Loucy (cell line): Measurements from ENCODE around the gene TXNDC17.
"Not testable (repeated sequence)": the region's sequence is repeated elsewhere in the genome, so short reads cannot be mapped to it uniquely, and the experiment has no call there.

ENCODE experiments used
- H2AFZ ChIP-seq: fragments of 200-600 bp; sonication (generic); 2 replicates; pipeline ENCODE4 v1.6.0; 2016; ENCODE audit warnings: antibody characterized with exemption, mild to moderate bottlenecking, low read length, moderate library complexity
- H3F3A ChIP-seq: fragments of 200-600 bp; 2 replicates; pipeline ENCODE4 v1.6.0; 2016; ENCODE audit warnings: antibody characterized with exemption, low read depth, mild to moderate bottlenecking
- H3K27me3 ChIP-seq: fragments of 200-600 bp; sonication (generic); 2 replicates; pipeline ENCODE4 v1.6.1; 2014; ENCODE audit warnings: low read length, mild to moderate bottlenecking; ENCODE audit not compliant: insufficient read depth, poor library complexity, severe bottlenecking
- H3K36me3 ChIP-seq: fragments of 200-600 bp; sonication (generic); 2 replicates; pipeline ENCODE4 v1.6.1; 2016; ENCODE audit warnings: low read length; ENCODE audit not compliant: insufficient read depth
- H3K4me1 ChIP-seq: fragments of 200-600 bp; sonication (generic); 2 replicates; pipeline ENCODE4 v1.5.1; 2014; ENCODE audit warnings: low read length, mild to moderate bottlenecking; ENCODE audit not compliant: insufficient read depth, poor library complexity, severe bottlenecking
- H3K4me2 ChIP-seq: fragments of 200-600 bp; sonication (generic); 2 replicates; pipeline ENCODE4 v1.6.0; 2014; ENCODE audit warnings: antibody characterized with exemption, low read length, low read depth, mild to moderate bottlenecking; ENCODE audit not compliant: poor library complexity, severe bottlenecking
- H3K4me3 ChIP-seq: fragments of 200-600 bp; sonication (generic); 2 replicates; pipeline ENCODE4 v1.5.1; 2014; ENCODE audit warnings: low read length, mild to moderate bottlenecking, mixed read lengths; ENCODE audit not compliant: poor library complexity, severe bottlenecking
- H3K79me2 ChIP-seq: fragments of 200-600 bp; sonication (generic); 2 replicates; pipeline ENCODE4 v1.6.1; 2014; ENCODE audit warnings: low read length; ENCODE audit not compliant: insufficient read depth
- H3K9ac ChIP-seq: fragments of 200-600 bp; sonication (generic); 2 replicates; pipeline ENCODE4 v1.6.0; 2014; ENCODE audit warnings: mild to moderate bottlenecking, low read depth, low read length, moderate library complexity; ENCODE audit not compliant: poor library complexity, severe bottlenecking
- H3K9me2 ChIP-seq: fragments of 200-600 bp; sonication (generic); replicated peaks from 2 replicates; pipeline ENCODE4 v1.6.1; 2016; ENCODE audit warnings: low read depth, low read length, mixed read lengths
- H3K9me3 ChIP-seq: fragments of 200-600 bp; sonication (generic); 2 replicates; pipeline ENCODE4 v1.6.1; 2014; ENCODE audit warnings: mild to moderate bottlenecking, antibody characterized with exemption, low read length, low read depth; ENCODE audit not compliant: insufficient read depth
- H4K20me1 ChIP-seq: fragments of 200-600 bp; sonication (generic); 2 replicates; pipeline ENCODE4 v1.6.0; 2014; ENCODE audit warnings: antibody characterized with exemption, low read length, mild to moderate bottlenecking; ENCODE audit not compliant: insufficient read depth, poor library complexity, severe bottlenecking
- EZH2phosphoT487 ChIP-seq: fragments of 200-600 bp; IDR thresholded peaks from 2 replicates; pipeline ENCODE4 v1.6.1; 2018; ENCODE audit warnings: antibody characterized with exemption, mild to moderate bottlenecking, moderate library complexity, borderline replicate concordance
- TF ChIP-seq, protein P1 (sequence below): fragments of 200-600 bp; sonication (generic); conservative IDR thresholded peaks from 2 replicates; pipeline ENCODE4 v1.5.1; 2014; ENCODE audit warnings: mild to moderate bottlenecking, antibody characterized with exemption, low read length

The TXNDC17 gene

DNA sequence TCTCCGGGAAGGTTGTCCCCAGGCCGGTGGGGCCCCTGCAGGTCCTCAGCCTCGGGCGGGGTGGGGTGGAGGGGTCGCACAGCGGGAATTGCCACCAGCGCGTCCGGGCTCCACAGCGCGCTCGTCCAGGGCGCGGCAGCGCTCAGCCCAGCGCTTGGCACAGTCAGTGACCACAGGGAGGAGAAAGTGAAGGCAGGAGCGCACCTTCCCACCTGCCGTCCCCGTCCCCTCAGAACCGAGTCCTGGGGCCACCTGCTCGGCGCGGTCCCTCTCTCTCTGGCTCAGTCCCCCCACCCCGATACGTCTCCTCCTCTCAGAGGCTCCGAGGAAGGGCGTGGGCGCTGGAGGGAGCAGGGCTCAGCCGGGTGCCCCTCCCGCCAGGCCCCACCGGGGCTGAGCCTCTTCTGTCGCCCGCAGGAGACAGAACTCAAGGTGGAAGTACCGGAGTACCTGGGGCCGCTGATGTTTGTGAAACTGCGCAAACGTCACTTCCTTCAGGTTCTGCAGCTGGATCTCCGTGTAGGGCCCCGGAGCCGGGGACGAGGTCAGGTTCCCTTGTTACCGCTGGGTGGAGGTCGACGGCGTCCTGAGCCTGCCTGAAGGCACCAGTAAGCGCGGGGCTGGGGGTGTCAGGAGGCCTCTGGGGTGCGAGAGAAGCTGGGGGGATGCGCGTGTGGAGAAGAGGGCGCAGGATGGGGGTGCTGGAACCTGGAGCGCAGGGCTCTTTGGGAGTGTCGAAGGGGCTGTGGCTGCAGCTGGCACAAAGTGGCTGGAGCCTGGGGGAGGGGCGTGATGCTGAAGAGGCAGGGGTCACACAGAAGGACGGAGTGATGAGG, 16.2 kb downstream of the TXNDC17 start:
- H3K4me3 ChIP-seq, result peak overlapping the region; percentile 79

DNA sequence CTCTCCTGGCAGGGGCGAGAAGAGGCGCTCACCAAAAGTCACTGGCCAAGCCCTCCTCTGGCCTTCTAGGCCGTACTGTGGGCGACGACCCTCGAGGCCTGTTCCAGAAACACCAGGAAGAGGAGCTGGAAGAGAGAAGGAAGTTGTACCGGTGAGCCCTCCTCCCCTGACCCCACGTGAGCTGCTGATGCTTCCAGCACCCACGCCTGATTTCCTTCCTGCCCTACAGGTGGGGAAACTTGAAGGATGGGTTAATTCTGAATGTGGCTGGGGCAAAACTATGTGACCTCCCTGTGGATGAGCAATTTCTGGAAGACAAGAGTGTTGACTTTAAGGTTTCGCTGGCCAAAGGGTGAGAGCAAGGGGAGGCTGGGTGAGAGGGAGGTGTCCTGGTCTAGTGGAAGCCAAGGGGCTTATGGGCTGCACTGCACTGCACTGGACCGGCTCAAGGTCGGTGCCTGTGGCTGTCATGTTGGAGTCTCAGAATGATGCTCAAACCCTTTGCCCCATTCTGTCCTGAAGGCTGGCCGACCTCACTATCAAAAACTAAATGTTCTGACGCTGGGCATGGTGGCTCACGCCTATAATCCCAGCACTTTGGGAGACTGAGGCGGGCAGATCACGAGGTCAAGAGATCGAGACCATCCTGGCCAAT, 16.9 kb downstream of the TXNDC17 start:
- TF ChIP-seq EZH2phosphoT487, result no peak
- Histone ChIP-seq H3F3A (0 out of 2 replicates have a peak, but pooled peaks cover 6% of the 10 kb centered on the region), H3K4me1 (no peaks in the 10 kb centered on the region), H3K4me3 (peak overlapping the region; percentile 79), H3K4me2 (peak overlapping the region; percentile 83), H3K27me3 (no peaks in the 10 kb centered on the region), H3K9me3 (no peaks in the 10 kb centered on the region), H3K79me2 (0 out of 2 replicates have a peak, but pooled peaks cover 4% of the 10 kb centered on the region), H2AFZ (peak overlapping the region; percentile 90), H4K20me1 (no peaks in the 10 kb centered on the region), H3K36me3 (no peaks in the 10 kb centered on the region), H3K9me2 (no peaks in the 10 kb centered on the region), H3K9ac (peak overlapping the region; percentile 73)

More for the DNA sequence above, 16.2 kb downstream of the TXNDC17 start:
- H3K9me3 ChIP-seq, H3K36me3 ChIP-seq, H3K79me2 ChIP-seq, H3F3A ChIP-seq, H3K27me3 ChIP-seq, H4K20me1 ChIP-seq, H3K4me1 ChIP-seq, H3K9me2 ChIP-seq: not testable (repeated sequence)
- peak overlapping the region; percentile 90 for H2AFZ ChIP-seq
- peak overlapping the region; percentile 73 for H3K9ac ChIP-seq
- peak overlapping the region; percentile 83 for H3K4me2 ChIP-seq

DNA sequence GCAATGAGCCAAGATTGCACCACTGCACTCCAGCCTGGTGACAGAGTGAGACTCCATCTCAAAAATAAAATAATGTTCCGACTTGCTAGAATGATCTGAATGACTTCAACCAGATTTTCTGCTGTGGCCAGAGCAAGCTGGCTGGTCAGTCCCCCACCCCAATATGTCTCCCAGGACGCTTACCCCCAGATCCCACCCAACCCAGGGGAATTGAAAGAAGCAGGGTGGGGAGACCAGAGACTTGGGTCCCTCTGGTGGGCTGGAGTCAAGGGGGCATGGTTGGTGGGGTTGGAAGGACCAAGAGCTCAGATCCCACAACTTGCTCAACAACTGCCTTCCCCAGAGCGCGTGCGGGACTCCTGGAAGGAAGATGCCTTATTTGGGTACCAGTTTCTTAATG, 17.6 kb downstream of the TXNDC17 start:
- H3K36me3 ChIP-seq, H3K27me3 ChIP-seq, H3K4me1 ChIP-seq, H3K9me3 ChIP-seq, H4K20me1 ChIP-seq, H3F3A ChIP-seq, H2AFZ ChIP-seq, H3K9me2 ChIP-seq, H3K79me2 ChIP-seq: not testable (repeated sequence)
- peak overlapping the region; percentile 79 for H3K4me3 ChIP-seq
- H3K4me2 ChIP-seq, result peak overlapping the region; percentile 83
- H3K9ac ChIP-seq, result peak overlapping the region; percentile 73

DNA sequence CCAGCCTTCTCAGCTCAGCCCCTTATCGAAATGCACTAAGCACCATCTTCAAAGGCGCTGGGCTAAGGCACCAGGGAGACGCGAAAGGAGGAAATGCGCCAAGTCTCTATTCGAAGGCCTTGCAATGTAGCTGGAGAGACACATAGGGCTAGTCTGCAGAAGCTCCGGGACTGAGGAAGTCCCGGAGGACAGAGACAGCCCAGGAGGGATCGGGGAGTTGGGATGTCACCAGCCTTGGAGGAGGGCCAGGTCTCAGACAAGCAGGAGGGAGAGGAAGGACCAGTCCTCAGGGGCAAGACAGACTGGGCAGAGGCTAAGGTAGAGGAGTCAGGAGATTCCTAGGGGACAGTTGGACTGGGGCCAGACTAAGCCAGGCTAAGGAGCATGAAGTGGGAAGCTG, 19.2 kb downstream of the TXNDC17 start:
- no peaks in the 10 kb centered on the region for H3K4me1 ChIP-seq
- H3K9me2 ChIP-seq, result no peaks in the 10 kb centered on the region
- no peak overlapping the region for H3K4me3 ChIP-seq
- H3K79me2 ChIP-seq, result 0 out of 2 replicates have a peak, but pooled peaks cover 4% of the 10 kb centered on the region
- H3F3A ChIP-seq, result no peaks in the 10 kb centered on the region
- no peak overlapping the region for H3K4me2 ChIP-seq
- H3K27me3 ChIP-seq, result no peaks in the 10 kb centered on the region
- no peak overlapping the region for H2AFZ ChIP-seq
- TF ChIP-seq EZH2phosphoT487, result no peak
- TF ChIP-seq, protein P1, sequence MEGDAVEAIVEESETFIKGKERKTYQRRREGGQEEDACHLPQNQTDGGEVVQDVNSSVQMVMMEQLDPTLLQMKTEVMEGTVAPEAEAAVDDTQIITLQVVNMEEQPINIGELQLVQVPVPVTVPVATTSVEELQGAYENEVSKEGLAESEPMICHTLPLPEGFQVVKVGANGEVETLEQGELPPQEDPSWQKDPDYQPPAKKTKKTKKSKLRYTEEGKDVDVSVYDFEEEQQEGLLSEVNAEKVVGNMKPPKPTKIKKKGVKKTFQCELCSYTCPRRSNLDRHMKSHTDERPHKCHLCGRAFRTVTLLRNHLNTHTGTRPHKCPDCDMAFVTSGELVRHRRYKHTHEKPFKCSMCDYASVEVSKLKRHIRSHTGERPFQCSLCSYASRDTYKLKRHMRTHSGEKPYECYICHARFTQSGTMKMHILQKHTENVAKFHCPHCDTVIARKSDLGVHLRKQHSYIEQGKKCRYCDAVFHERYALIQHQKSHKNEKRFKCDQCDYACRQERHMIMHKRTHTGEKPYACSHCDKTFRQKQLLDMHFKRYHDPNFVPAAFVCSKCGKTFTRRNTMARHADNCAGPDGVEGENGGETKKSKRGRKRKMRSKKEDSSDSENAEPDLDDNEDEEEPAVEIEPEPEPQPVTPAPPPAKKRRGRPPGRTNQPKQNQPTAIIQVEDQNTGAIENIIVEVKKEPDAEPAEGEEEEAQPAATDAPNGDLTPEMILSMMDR, result no peak
- H3K9ac ChIP-seq, result no peak overlapping the region
- no peaks in the 10 kb centered on the region for H3K9me3 ChIP-seq
- H3K36me3 ChIP-seq, result no peaks in the 10 kb centered on the region
- H4K20me1 ChIP-seq, result no peaks in the 10 kb centered on the region
